ENCODE data around the gene GUCA1C.

The GUCA1C gene

GRCh38 chr3:108953700-108954099, at the start of gene GUCA1C:
GUCA1C (minus strand) TSS chr3:108953879; CDS start chr3:108953762, 117 bp downstream.
- Histone ChIP-seq H3K36me3 (ENCODE audit: control insufficient read depth in 2 of 2, insufficient read depth in 2 of 2, low read length in 2 of 2) (no peaks in the 10 kb centered on the region), H3K4me1 (ENCODE audit: control insufficient read depth in 2 of 2, insufficient read depth in 2 of 2, low read length in 2 of 2) (no peaks in the 10 kb centered on the region), H3K9me3 (ENCODE audit: control insufficient read depth in 2 of 2, low read length in 2 of 2) (no peaks in the 10 kb centered on the region), H3K9ac (ENCODE audit: low read depth in 1 of 2, low read length in 2 of 2) (no peak within 1 kb of the TSS), H3K27me3 (ENCODE audit: control insufficient read depth in 2 of 2, insufficient read depth in 2 of 2, low read length in 2 of 2) (no peaks in the 10 kb centered on the region), H3K27ac (ENCODE audit: low read depth in 2 of 2, low read length in 2 of 2) (no peak within 1 kb of the TSS), H3K4me3 (ENCODE audit: low read length in 2 of 2) (no peak within 1 kb of the TSS)

GRCh38 chr3:108998436-108998835, 44.8 kb upstream of the GUCA1C start:
- H3K27me3 ChIP-seq (ENCODE audit: control insufficient read depth in 2 of 2, insufficient read depth in 2 of 2, low read length in 2 of 2): no peaks in the 10 kb centered on the region
- H3K27ac ChIP-seq (ENCODE audit: low read depth in 2 of 2, low read length in 2 of 2): no peak overlapping the region
- no peaks in the 10 kb centered on the region for H3K36me3 ChIP-seq (ENCODE audit: control insufficient read depth in 2 of 2, insufficient read depth in 2 of 2, low read length in 2 of 2)
- no peaks in the 10 kb centered on the region for H3K9me3 ChIP-seq (ENCODE audit: control insufficient read depth in 2 of 2, low read length in 2 of 2)
- H3K9ac ChIP-seq (ENCODE audit: low read depth in 1 of 2, low read length in 2 of 2): no peak overlapping the region
- no peaks in the 10 kb centered on the region for H3K4me1 ChIP-seq (ENCODE audit: control insufficient read depth in 2 of 2, insufficient read depth in 2 of 2, low read length in 2 of 2)
- H3K4me3 ChIP-seq (ENCODE audit: low read length in 2 of 2): no peak overlapping the region

- Histone ChIP-seq H3K36me3 (ENCODE audit: control insufficient read depth in 2 of 2, insufficient read depth in 2 of 2, low read length in 2 of 2) (no peaks in the 10 kb centered on the region), H3K27me3 (ENCODE audit: control insufficient read depth in 2 of 2, insufficient read depth in 2 of 2, low read length in 2 of 2) (no peaks in the 10 kb centered on the region), H3K27ac (ENCODE audit: low read depth in 2 of 2, low read length in 2 of 2) (no peak overlapping the region), H3K9me3 (ENCODE audit: control insufficient read depth in 2 of 2, low read length in 2 of 2) (no peaks in the 10 kb centered on the region), H3K9ac (ENCODE audit: low read depth in 1 of 2, low read length in 2 of 2) (no peak overlapping the region), H3K4me3 (ENCODE audit: low read length in 2 of 2) (no peak overlapping the region), H3K4me1 (ENCODE audit: control insufficient read depth in 2 of 2, insufficient read depth in 2 of 2, low read length in 2 of 2) (no peaks in the 10 kb centered on the region)
These were observed 32.2 kb upstream of the GUCA1C start for GRCh38 chr3:108985844-108986243.

GRCh38 chr3:108983051-108983450, 29.4 kb upstream of the GUCA1C start:
- H3K27ac ChIP-seq (ENCODE audit: low read depth in 2 of 2, low read length in 2 of 2): no peak overlapping the region
- H3K4me3 ChIP-seq (ENCODE audit: low read length in 2 of 2): no peak overlapping the region
- no peaks in the 10 kb centered on the region for H3K9me3 ChIP-seq (ENCODE audit: control insufficient read depth in 2 of 2, low read length in 2 of 2)
- no peaks in the 10 kb centered on the region for H3K4me1 ChIP-seq (ENCODE audit: control insufficient read depth in 2 of 2, insufficient read depth in 2 of 2, low read length in 2 of 2)
- no peaks in the 10 kb centered on the region for H3K27me3 ChIP-seq (ENCODE audit: control insufficient read depth in 2 of 2, insufficient read depth in 2 of 2, low read length in 2 of 2)
- no peaks in the 10 kb centered on the region for H3K36me3 ChIP-seq (ENCODE audit: control insufficient read depth in 2 of 2, insufficient read depth in 2 of 2, low read length in 2 of 2)
- H3K9ac ChIP-seq (ENCODE audit: low read depth in 1 of 2, low read length in 2 of 2): no peak overlapping the region

- Histone ChIP-seq H3K27me3 (ENCODE audit: control insufficient read depth in 2 of 2, insufficient read depth in 2 of 2, low read length in 2 of 2) (no peaks in the 10 kb centered on the region), H3K27ac (ENCODE audit: low read depth in 2 of 2, low read length in 2 of 2) (no peak overlapping the region), H3K9me3 (ENCODE audit: control insufficient read depth in 2 of 2, low read length in 2 of 2) (no peaks in the 10 kb centered on the region), H3K4me3 (ENCODE audit: low read length in 2 of 2) (no peak overlapping the region), H3K36me3 (ENCODE audit: control insufficient read depth in 2 of 2, insufficient read depth in 2 of 2, low read length in 2 of 2) (no peaks in the 10 kb centered on the region), H3K9ac (ENCODE audit: low read depth in 1 of 2, low read length in 2 of 2) (no peak overlapping the region), H3K4me1 (ENCODE audit: control insufficient read depth in 2 of 2, insufficient read depth in 2 of 2, low read length in 2 of 2) (no peaks in the 10 kb centered on the region)
These were observed 22.4 kb upstream of the GUCA1C start for GRCh38 chr3:108976058-108976457.

GRCh38 chr3:108973019-108973418, 19.3 kb upstream of the GUCA1C start:
- no peaks in the 10 kb centered on the region for H3K4me1 ChIP-seq (ENCODE audit: control insufficient read depth in 2 of 2, insufficient read depth in 2 of 2, low read length in 2 of 2)
- no peak overlapping the region for H3K27ac ChIP-seq (ENCODE audit: low read depth in 2 of 2, low read length in 2 of 2)
- H3K9me3 ChIP-seq (ENCODE audit: control insufficient read depth in 2 of 2, low read length in 2 of 2): no peaks in the 10 kb centered on the region

GRCh38 chr3:108972482-108972881, 18.8 kb upstream of the GUCA1C start:
- Histone ChIP-seq H3K27me3 (ENCODE audit: control insufficient read depth in 2 of 2, insufficient read depth in 2 of 2, low read length in 2 of 2) (no peaks in the 10 kb centered on the region), H3K9me3 (ENCODE audit: control insufficient read depth in 2 of 2, low read length in 2 of 2) (no peaks in the 10 kb centered on the region), H3K9ac (ENCODE audit: low read depth in 1 of 2, low read length in 2 of 2) (no peak overlapping the region), H3K27ac (ENCODE audit: low read depth in 2 of 2, low read length in 2 of 2) (no peak overlapping the region), H3K36me3 (ENCODE audit: control insufficient read depth in 2 of 2, insufficient read depth in 2 of 2, low read length in 2 of 2) (no peaks in the 10 kb centered on the region), H3K4me3 (ENCODE audit: low read length in 2 of 2) (no peak overlapping the region), H3K4me1 (ENCODE audit: control insufficient read depth in 2 of 2, insufficient read depth in 2 of 2, low read length in 2 of 2) (no peaks in the 10 kb centered on the region)

More at GRCh38 chr3:108973019-108973418, 19.3 kb upstream of the GUCA1C start:
- no peaks in the 10 kb centered on the region for H3K36me3 ChIP-seq (ENCODE audit: control insufficient read depth in 2 of 2, insufficient read depth in 2 of 2, low read length in 2 of 2)
- H3K9ac ChIP-seq (ENCODE audit: low read depth in 1 of 2, low read length in 2 of 2): no peak overlapping the region
- no peaks in the 10 kb centered on the region for H3K27me3 ChIP-seq (ENCODE audit: control insufficient read depth in 2 of 2, insufficient read depth in 2 of 2, low read length in 2 of 2)
- H3K4me3 ChIP-seq (ENCODE audit: low read length in 2 of 2): no peak overlapping the region

- Histone ChIP-seq H3K9me3 (ENCODE audit: control insufficient read depth in 2 of 2, low read length in 2 of 2) (no peaks in the 10 kb centered on the region), H3K4me3 (ENCODE audit: low read length in 2 of 2) (no peak overlapping the region), H3K27ac (ENCODE audit: low read depth in 2 of 2, low read length in 2 of 2) (no peak overlapping the region), H3K27me3 (ENCODE audit: control insufficient read depth in 2 of 2, insufficient read depth in 2 of 2, low read length in 2 of 2) (no peaks in the 10 kb centered on the region), H3K9ac (ENCODE audit: low read depth in 1 of 2, low read length in 2 of 2) (no peak overlapping the region), H3K36me3 (ENCODE audit: control insufficient read depth in 2 of 2, insufficient read depth in 2 of 2, low read length in 2 of 2) (no peaks in the 10 kb centered on the region), H3K4me1 (ENCODE audit: control insufficient read depth in 2 of 2, insufficient read depth in 2 of 2, low read length in 2 of 2) (no peaks in the 10 kb centered on the region)
These were observed 16.9 kb upstream of the GUCA1C start for GRCh38 chr3:108970561-108970960.

- Histone ChIP-seq H3K36me3 (ENCODE audit: control insufficient read depth in 2 of 2, insufficient read depth in 2 of 2, low read length in 2 of 2) (no peaks in the 10 kb centered on the region), H3K4me1 (ENCODE audit: control insufficient read depth in 2 of 2, insufficient read depth in 2 of 2, low read length in 2 of 2) (no peaks in the 10 kb centered on the region), H3K4me3 (ENCODE audit: low read length in 2 of 2) (no peak overlapping the region), H3K9ac (ENCODE audit: low read depth in 1 of 2, low read length in 2 of 2) (no peak overlapping the region), H3K27ac (ENCODE audit: low read depth in 2 of 2, low read length in 2 of 2) (no peak overlapping the region), H3K9me3 (ENCODE audit: control insufficient read depth in 2 of 2, low read length in 2 of 2) (no peaks in the 10 kb centered on the region), H3K27me3 (ENCODE audit: control insufficient read depth in 2 of 2, insufficient read depth in 2 of 2, low read length in 2 of 2) (no peaks in the 10 kb centered on the region)
These were observed 13.1 kb upstream of the GUCA1C start for GRCh38 chr3:108966773-108967172.

GRCh38 chr3:108959017-108959416, 5.3 kb upstream of the GUCA1C start:
- no peaks in the 10 kb centered on the region for H3K27me3 ChIP-seq (ENCODE audit: control insufficient read depth in 2 of 2, insufficient read depth in 2 of 2, low read length in 2 of 2)
- H3K9me3 ChIP-seq (ENCODE audit: control insufficient read depth in 2 of 2, low read length in 2 of 2): no peaks in the 10 kb centered on the region
- H3K36me3 ChIP-seq (ENCODE audit: control insufficient read depth in 2 of 2, insufficient read depth in 2 of 2, low read length in 2 of 2): no peaks in the 10 kb centered on the region
- H3K4me3 ChIP-seq (ENCODE audit: low read length in 2 of 2): no peak overlapping the region
- H3K9ac ChIP-seq (ENCODE audit: low read depth in 1 of 2, low read length in 2 of 2): no peak overlapping the region
- H3K4me1 ChIP-seq (ENCODE audit: control insufficient read depth in 2 of 2, insufficient read depth in 2 of 2, low read length in 2 of 2): no peaks in the 10 kb centered on the region
- no peak overlapping the region for H3K27ac ChIP-seq (ENCODE audit: low read depth in 2 of 2, low read length in 2 of 2)

- Histone ChIP-seq H3K36me3 (ENCODE audit: control insufficient read depth in 2 of 2, insufficient read depth in 2 of 2, low read length in 2 of 2) (no peaks in the 10 kb centered on the region), H3K9me3 (ENCODE audit: control insufficient read depth in 2 of 2, low read length in 2 of 2) (no peaks in the 10 kb centered on the region), H3K9ac (ENCODE audit: low read depth in 1 of 2, low read length in 2 of 2) (no peak overlapping the region), H3K27ac (ENCODE audit: low read depth in 2 of 2, low read length in 2 of 2) (no peak overlapping the region), H3K4me3 (ENCODE audit: low read length in 2 of 2) (no peak overlapping the region), H3K4me1 (ENCODE audit: control insufficient read depth in 2 of 2, insufficient read depth in 2 of 2, low read length in 2 of 2) (no peaks in the 10 kb centered on the region), H3K27me3 (ENCODE audit: control insufficient read depth in 2 of 2, insufficient read depth in 2 of 2, low read length in 2 of 2) (no peaks in the 10 kb centered on the region)
These were observed 469 bp downstream of the GUCA1C start for GRCh38 chr3:108953210-108953609.
